Measurements from ENCODE around the gene CDKAL1. TPM values are rescaled to one million over a fixed set of nuclear protein-coding genes. Genes with fewer than 3 reads are reported as not detected.

The CDKAL1 gene
- total and polyA plus RNA-seq, 10 of the 15 experiments (the other 5 are each of a cell fraction or from before 2014, with no cell fraction given) = 10.7 to 26.9 (median 17.3) TPM

GRCh38 chr6:20919677-20920385 is 385.6 kb downstream of the CDKAL1 start (continued):
- TF ChIP-seq CEBPZ (IDR thresholded peaks at IDR 0.05; ENCODE audit: low read depth, low read length) (no peak), HDAC6 (IDR thresholded peaks at IDR 0.05; ENCODE audit: unreplicated experiment) (no peak), PAX5 (IDR thresholded peaks at IDR 0.05; ENCODE audit: borderline replicate concordance, low read depth, low read length) (no peak), TBL1XR1 (IDR thresholded peaks at IDR 0.05; ENCODE audit: low read depth, low read length) (no peak), SKIL (IDR thresholded peaks at IDR 0.05; ENCODE audit: low read depth, poor library complexity, severe bottlenecking) (peak; percentile 16), POLR2A (IDR thresholded peaks at IDR 0.05; ENCODE audit: low read depth, low read length) (no peak), MEF2A (IDR thresholded peaks at IDR 0.05; ENCODE audit: insufficient read depth, low read depth, low read length) (peak; percentile 32; the same call in 1 of the 2 replicates), SMC3 (IDR thresholded peaks at IDR 0.05; ENCODE audit: borderline replicate concordance, low read length) (no peak), SIN3A (IDR thresholded peaks at IDR 0.05; ENCODE audit: low read depth, low read length) (no peak), EGR1 (IDR thresholded peaks at IDR 0.05; ENCODE audit: borderline replicate concordance in 1 of 2, low read depth in 2 of 2, low read length in 2 of 2) (no peak), ETV6 (conservative IDR thresholded peaks at IDR 0.05 in 1 of 2, IDR thresholded peaks at IDR 0.05 in 1 of 2; ENCODE audit: borderline replicate concordance in 1 of 2, low read depth in 1 of 2) (peak in 1 of 2 experiments; percentile 91; a peak in 2 of 4 replicates), BRCA1 (IDR thresholded peaks at IDR 0.05; ENCODE audit: low read depth, low read length) (no peak), IRF3 (IDR thresholded peaks at IDR 0.05) (no peak), SMAD1 (IDR thresholded peaks at IDR 0.05; ENCODE audit: low read depth, partially characterized antibody) (no peak), CBX3 (IDR thresholded peaks at IDR 0.05; ENCODE audit: borderline replicate concordance, low read depth) (no peak), TCF3 (IDR thresholded peaks at IDR 0.05; ENCODE audit: borderline replicate concordance, insufficient read depth, low read depth, low read length) (0 out of 2 replicates have a peak, but pooled peaks have one; percentile 38), ZBTB11 (CRISPR knock-in tag; IDR thresholded peaks at IDR 0.05) (no peak), FOS (IDR thresholded peaks at IDR 0.05; ENCODE audit: borderline replicate concordance, extremely low read depth, insufficient read length) (no peak), NBN (IDR thresholded peaks at IDR 0.05) (no peak)
